T-cell (primary cell): ENCODE measurements around the gene SACM1L. TPM values are rescaled to one million over a fixed set of nuclear protein-coding genes. Genes with fewer than 3 reads are reported as not detected.

Source experiments
- ATAC-seq, 4 experiments: fragments of 200-7000 bp in 3 of 4; fragments of 150-1000 bp in 1 of 4; cut with Tn5 transposase; replicated peaks in 1 of 4; 1 replicate in 3 of 4; 2 replicates in 1 of 4; pipeline ENCODE4 v1.10.0; 2021; ENCODE audit warnings: moderate library complexity in 3 of 4, mild to moderate bottlenecking in 2 of 4, moderate number of reproducible peaks in 1 of 4
- CTCF ChIA-PET, 2 donors: fragments of 300-600 bp; sonication (Branson Sonifier 250); formaldehyde crosslinking; loops; one replicate each; lab custom pipeline; 2022; ENCODE audit warnings: antibody characterized with exemption in 2 of 2; lab: Charles Lee
- POLR2A ChIA-PET, 2 donors: fragments of 300-600 bp; sonication (Branson Sonifier 250); formaldehyde crosslinking; loops; one replicate each; lab custom pipeline; 2022; ENCODE audit warnings: antibody characterized with exemption in 2 of 2; lab: Charles Lee
- DNase-seq, 35 experiments: peaks; one replicate each; pipeline versions ENCODE4 v3.0.0 to v3.0.0-alpha.2; 2013 to 2023
- H3K27ac ChIP-seq: one replicate; pipeline ENCODE4 v1.5.1; 2013; ENCODE audit warnings: low read length
- H3K27me3 ChIP-seq, 2 experiments: replicated peaks in 1 of 2; 1 replicate in 1 of 2; 2 replicates in 1 of 2; pipeline versions ENCODE4 v1.6.1 to v1.7.0; 2013; ENCODE audit warnings: low read length in 1 of 2, mixed read lengths in 1 of 2; ENCODE audit not compliant: control insufficient read depth in 2 of 2, insufficient read depth in 2 of 2; ENCODE audit errors: extremely low read depth in 1 of 2
- H3K36me3 ChIP-seq, 2 donors: 1 replicate in 1 of 2; 2 replicates in 1 of 2; pipeline versions ENCODE4 v1.6.1 to v1.7.0; 2013; ENCODE audit warnings: low read length in 1 of 2; ENCODE audit not compliant: control insufficient read depth in 2 of 2, insufficient read depth in 1 of 2; ENCODE audit errors: extremely low read depth in 1 of 2
- H3K4me1 ChIP-seq, 2 experiments: 1 replicate in 1 of 2; 2 replicates in 1 of 2; pipeline versions ENCODE4 v1.6.1 to v1.7.0; 2013; ENCODE audit warnings: low read length in 2 of 2, mixed read lengths in 1 of 2; ENCODE audit not compliant: insufficient read depth in 2 of 2, control insufficient read depth in 1 of 2; ENCODE audit errors: extremely low read depth in 1 of 2
- H3K4me3 ChIP-seq, 2 donors: 1 replicate in 1 of 2; 2 replicates in 1 of 2; pipeline versions ENCODE4 v1.5.1 to v1.7.0; 2013; ENCODE audit warnings: mild to moderate bottlenecking in 2 of 2, low read length in 1 of 2, moderate library complexity in 1 of 2; ENCODE audit not compliant: control insufficient read depth in 1 of 2; ENCODE audit errors: extremely low read depth in 1 of 2
- H3K9me3 ChIP-seq: 2 replicates; pipeline ENCODE4 v1.7.0; 2013
- H3K27ac Mint-ChIP-seq, 2 donors: one replicate each; pipeline ENCODE4 v1.8.0; 2020 to 2021; ENCODE audit warnings: mild to moderate bottlenecking in 2 of 2, mixed read lengths in 2 of 2
- H3K27me3 Mint-ChIP-seq, 2 donors: one replicate each; pipeline ENCODE4 v1.8.0; 2021 to 2022; ENCODE audit warnings: mixed read lengths in 2 of 2
- H3K36me3 Mint-ChIP-seq: one replicate; pipeline ENCODE4 v1.8.0; 2021; ENCODE audit warnings: mixed read lengths
- H3K4me1 Mint-ChIP-seq, 3 donors: one replicate each; pipeline ENCODE4 v1.8.0; 2020 to 2022; ENCODE audit warnings: mixed read lengths in 3 of 3, mild to moderate bottlenecking in 1 of 3
- H3K4me3 Mint-ChIP-seq, 3 donors: one replicate each; pipeline ENCODE4 v1.8.0; 2020 to 2022; ENCODE audit warnings: mild to moderate bottlenecking in 3 of 3, mixed read lengths in 3 of 3, moderate library complexity in 3 of 3
- H3K9me3 Mint-ChIP-seq, 3 donors: one replicate each; pipeline ENCODE4 v1.8.0; 2020 to 2022; ENCODE audit warnings: mixed read lengths in 3 of 3
- WGBS: methylation state at CpG from one replicate; pipeline ENCODE4 v1.1.5; 2013; ENCODE audit warnings: missing lambda C conversion rate; ENCODE audit not compliant: insufficient coverage; 5-methylcytosine and 5-hydroxymethylcytosine counted together
- total RNA-seq, 35 experiments: library from RNA in 6 of 35; stranded (reverse) in 6 of 35; fragments of 120-200 nt in 1 of 35; gene quantifications; one replicate each; pipeline versions ENCODE4 v1.2.1 to v1.2.4 and lab custom pipeline; 2013 to 2026

SACM1L gene
- total RNA-seq, 5 donors from 2014 or later (not counting 1 experiment from before 2014, with no cell fraction given), result 62.8 to 81.5 (median 69.1) TPM

GRCh38 chr3:45777746-45778386 is 88.7 kb downstream of the SACM1L start:
- ChIA-PET POLR2A (no interaction called here), CTCF (no interaction called here)

GRCh38 chr3:45778761-45779201 is 89.6 kb downstream of the SACM1L start:
- Histone ChIP-seq H3K4me1 (no peaks in the 10 kb centered on the region), H3K27ac (no peak overlapping the region), H3K9me3 (no peaks in the 10 kb centered on the region), H3K36me3 (no peaks in the 10 kb centered on the region), H3K4me3 (no peak overlapping the region), H3K27me3 (peaks cover 0 to 27% of the 10 kb centered on the region in 2 experiments)
- ChIA-PET CTCF (no interaction called here), POLR2A (no interaction called here)
- Mint-ChIP-seq H3K4me1 (no peaks in the 10 kb centered on the region), H3K27me3 (peaks cover 0 to 5% of the 10 kb centered on the region in 2 donors), H3K4me3 (no peak overlapping the region), H3K9me3 (no peaks in the 10 kb centered on the region), H3K36me3 (no peaks in the 10 kb centered on the region), H3K27ac (no peak overlapping the region)
- ATAC-seq, result no peak
- WGBS, result 90% methylated on average over 2 of the region's 3 CpGs
- no peak for DNase-seq

More at GRCh38 chr3:45777746-45778386, 88.7 kb downstream of the SACM1L start:
- 90% methylated on average over 7 of the region's 11 CpGs for WGBS
- no peaks in the 10 kb centered on the region for H3K9me3 ChIP-seq
- Mint-ChIP-seq H3K27ac (no peak overlapping the region), H3K27me3 (peaks cover 0 to 5% of the 10 kb centered on the region in 2 donors), H3K4me3 (no peak overlapping the region), H3K36me3 (no peaks in the 10 kb centered on the region), H3K4me1 (peaks cover 3 to 8% (median 5%) of the 10 kb centered on the region in 3 donors), H3K9me3 (no peaks in the 10 kb centered on the region)
- DNase-seq, result no peak
- peaks cover 0 to 24% of the 10 kb centered on the region in 2 experiments for H3K27me3 ChIP-seq
- peaks cover 0 to 3% of the 10 kb centered on the region in 2 experiments for H3K4me1 ChIP-seq
- no peak overlapping the region for H3K4me3 ChIP-seq
- no peak overlapping the region for H3K27ac ChIP-seq
- ATAC-seq, result no peak
- H3K36me3 ChIP-seq, result no peaks in the 10 kb centered on the region

DNA sequence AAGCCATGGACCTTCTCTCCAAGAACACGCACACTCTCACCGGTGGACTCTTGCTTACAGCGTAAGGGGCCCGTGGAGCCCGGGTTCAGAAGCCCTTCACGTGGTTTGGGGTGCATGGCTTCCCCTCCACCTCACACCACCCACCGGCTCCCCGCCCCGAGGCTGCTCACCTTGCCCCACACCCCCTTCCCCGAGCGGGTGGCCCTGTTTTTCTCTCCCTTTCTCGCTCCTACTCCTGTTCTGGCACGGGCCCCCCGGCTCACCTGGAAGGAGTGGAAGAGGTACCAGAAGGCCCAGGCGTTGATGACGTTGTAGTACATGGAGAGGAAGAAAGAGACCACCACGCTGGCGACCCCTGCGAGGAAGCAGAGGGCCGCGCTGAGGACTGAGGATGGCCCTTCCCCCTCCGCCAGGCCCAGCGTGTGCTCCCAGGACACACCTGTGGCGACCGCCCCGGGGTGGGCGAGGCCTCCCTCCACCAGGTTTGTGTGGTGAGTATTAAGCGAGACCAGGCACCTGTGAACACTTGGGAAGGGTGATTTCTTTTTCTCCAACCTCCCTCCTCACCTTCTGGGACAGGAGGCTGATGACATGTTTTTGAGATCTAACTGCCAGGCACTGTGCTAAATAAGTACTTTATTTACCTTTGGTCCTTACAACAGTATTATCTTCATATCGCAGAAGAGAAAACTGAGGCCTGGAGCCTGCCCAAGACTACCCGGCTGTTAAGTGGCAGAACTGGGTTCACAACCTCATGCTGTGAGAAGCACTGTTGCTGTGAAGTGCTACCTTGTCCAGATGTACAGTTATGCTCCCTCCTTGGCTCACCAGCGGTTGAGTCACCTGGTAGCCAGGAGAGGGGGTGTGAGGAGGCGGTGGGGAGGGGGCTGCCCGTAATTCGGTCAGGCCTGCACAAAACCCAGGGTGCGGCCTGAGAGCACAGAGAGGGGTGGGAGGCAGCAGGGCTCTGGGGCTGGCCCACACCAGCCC is 90.8 kb downstream of the SACM1L start:
- DNase-seq (no peak), ATAC-seq (no peak)
- H3K4me3 Mint-ChIP-seq, result no peak overlapping the region
- H3K4me3 ChIP-seq, result no peak overlapping the region
- H3K36me3 ChIP-seq, result no peaks in the 10 kb centered on the region
- H3K27ac ChIP-seq, result no peak overlapping the region
- H3K27me3 ChIP-seq, result peaks cover 0 to 27% of the 10 kb centered on the region in 2 experiments
- ChIA-PET POLR2A (no interaction called here), CTCF (no interaction called here)
- H3K27ac Mint-ChIP-seq, result no peak overlapping the region
- 91% methylated on average over 12 of the region's 35 CpGs for WGBS
- no peaks in the 10 kb centered on the region for H3K4me1 ChIP-seq
- no peaks in the 10 kb centered on the region for H3K9me3 ChIP-seq
- no peaks in the 10 kb centered on the region for H3K36me3 Mint-ChIP-seq
- no peaks in the 10 kb centered on the region for H3K27me3 Mint-ChIP-seq
- no peaks in the 10 kb centered on the region for H3K4me1 Mint-ChIP-seq
- H3K9me3 Mint-ChIP-seq, result peaks cover 0 to 10% (median 8%) of the 10 kb centered on the region in 3 donors

GRCh38 chr3:45781271-45781670 is 92.1 kb downstream of the SACM1L start:
- Mint-ChIP-seq H3K4me3 (no peak overlapping the region), H3K27me3 (no peaks in the 10 kb centered on the region), H3K27ac (no peak overlapping the region), H3K9me3 (peaks cover 0 to 12% (median 8%) of the 10 kb centered on the region in 3 donors), H3K36me3 (no peaks in the 10 kb centered on the region), H3K4me1 (no peaks in the 10 kb centered on the region)
- WGBS, result 80% methylated on average over 1 of the region's 5 CpGs
- no peaks in the 10 kb centered on the region for H3K4me1 ChIP-seq
- no peaks in the 10 kb centered on the region for H3K9me3 ChIP-seq
- DNase-seq (no peak), ATAC-seq (no peak)
- POLR2A ChIA-PET, result no interaction called here
- CTCF ChIA-PET, result interaction anchor here in 1 of 2 donors (1.0 kb wide), 1 partner anchor 849 kb away, joined by 3 read pairs; no protein-coding TSS in a partner anchor
- H3K36me3 ChIP-seq, result no peaks in the 10 kb centered on the region
- H3K27ac ChIP-seq, result no peak overlapping the region
- H3K27me3 ChIP-seq, result peaks cover 0 to 18% of the 10 kb centered on the region in 2 experiments
- no peak overlapping the region for H3K4me3 ChIP-seq

- Mint-ChIP-seq H3K27ac (no peak overlapping the region), H3K4me1 (no peaks in the 10 kb centered on the region), H3K4me3 (no peak overlapping the region), H3K36me3 (no peaks in the 10 kb centered on the region), H3K27me3 (no peaks in the 10 kb centered on the region), H3K9me3 (peaks cover 0 to 12% (median 8%) of the 10 kb centered on the region in 3 donors)
- Histone ChIP-seq H3K4me3 (no peak overlapping the region), H3K27ac (no peak overlapping the region), H3K9me3 (no peaks in the 10 kb centered on the region), H3K36me3 (no peaks in the 10 kb centered on the region), H3K27me3 (peaks cover 0 to 13% of the 10 kb centered on the region in 2 experiments), H3K4me1 (no peaks in the 10 kb centered on the region)
- 96% methylated on average over 9 of the region's 12 CpGs for WGBS
- ATAC-seq, result no peak
- no peak for DNase-seq
- CTCF ChIA-PET, result interaction anchor here in 1 of 2 donors (1.0 kb wide), 1 partner anchor 848 kb away, joined by 3 read pairs; no protein-coding TSS in a partner anchor
- POLR2A ChIA-PET, result no interaction called here
These were observed 92.6 kb downstream of the SACM1L start for GRCh38 chr3:45781841-45782240.

GRCh38 chr3:45782381-45782780 is 93.2 kb downstream of the SACM1L start:
- Histone ChIP-seq H3K9me3 (no peaks in the 10 kb centered on the region), H3K27me3 (peaks cover 0 to 9% of the 10 kb centered on the region in 2 experiments), H3K36me3 (no peaks in the 10 kb centered on the region), H3K4me1 (no peaks in the 10 kb centered on the region), H3K27ac (no peak overlapping the region), H3K4me3 (no peak overlapping the region)
- no peak overlapping the region for H3K27ac Mint-ChIP-seq
- ATAC-seq (no peak), DNase-seq (no peak)
- ChIA-PET CTCF (no interaction called here), POLR2A (no interaction called here)
- peaks cover 0 to 12% (median 8%) of the 10 kb centered on the region in 3 donors for H3K9me3 Mint-ChIP-seq
- no peaks in the 10 kb centered on the region for H3K4me1 Mint-ChIP-seq
- H3K36me3 Mint-ChIP-seq, result no peaks in the 10 kb centered on the region
- H3K27me3 Mint-ChIP-seq, result no peaks in the 10 kb centered on the region
- 81% methylated on average over 3 of the region's 3 CpGs for WGBS
- H3K4me3 Mint-ChIP-seq, result no peak overlapping the region
